ENCODE data around the gene MRPL53. TPM values are rescaled to one million over a fixed set of nuclear protein-coding genes. Genes with fewer than 3 reads are reported as not detected.

Gene MRPL53
- total and polyA plus RNA-seq, 2 of the 4 experiments (the other 2 are of a cell fraction): 5.2 to 39.0 TPM

DNA sequence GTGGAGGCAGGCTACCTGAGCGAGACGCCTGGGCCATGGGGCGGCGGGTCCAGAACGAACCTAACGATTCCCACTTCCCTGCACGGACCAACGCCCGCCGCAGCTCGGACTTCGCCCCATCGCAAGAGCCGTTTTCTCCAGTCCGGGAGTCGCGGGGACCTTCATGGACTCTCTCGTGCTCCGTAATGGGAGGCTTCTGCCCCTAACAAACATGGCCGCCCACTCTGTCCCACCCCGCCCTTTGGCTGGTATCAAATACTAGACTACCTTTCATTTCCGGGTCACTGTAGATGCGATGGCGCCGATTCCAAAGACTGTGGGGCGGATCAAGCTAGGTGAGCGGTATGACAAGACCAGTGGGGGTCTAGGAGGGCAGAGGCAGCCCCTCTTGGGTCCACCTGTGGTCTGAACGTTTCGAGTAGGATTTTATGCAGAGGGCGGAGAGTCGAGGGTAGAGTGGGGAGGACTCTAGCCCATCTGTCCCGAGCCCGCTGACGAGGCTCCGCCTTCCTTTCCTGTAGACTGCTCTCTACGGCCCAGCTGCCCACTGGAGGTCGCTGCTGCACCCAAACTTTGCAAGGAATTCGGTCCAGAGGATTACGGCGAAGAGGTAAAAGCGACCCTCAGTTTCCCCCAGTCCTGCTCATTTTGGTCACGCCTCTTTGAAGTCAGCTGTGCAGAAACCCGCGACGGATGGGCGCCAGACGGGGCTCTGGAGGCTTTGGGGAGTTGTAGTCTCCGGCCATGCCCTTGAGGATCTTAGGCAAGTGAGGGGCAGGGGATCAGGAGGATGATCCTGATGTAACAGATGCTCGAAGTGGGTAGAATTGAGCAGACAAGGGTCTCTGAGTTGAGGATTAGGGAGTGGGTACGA is 10.6 kb upstream of the MRPL53 start, which contains the start of the genes CCDC142 and TTC31 (continued):
- TF ChIP-seq, protein P1, sequence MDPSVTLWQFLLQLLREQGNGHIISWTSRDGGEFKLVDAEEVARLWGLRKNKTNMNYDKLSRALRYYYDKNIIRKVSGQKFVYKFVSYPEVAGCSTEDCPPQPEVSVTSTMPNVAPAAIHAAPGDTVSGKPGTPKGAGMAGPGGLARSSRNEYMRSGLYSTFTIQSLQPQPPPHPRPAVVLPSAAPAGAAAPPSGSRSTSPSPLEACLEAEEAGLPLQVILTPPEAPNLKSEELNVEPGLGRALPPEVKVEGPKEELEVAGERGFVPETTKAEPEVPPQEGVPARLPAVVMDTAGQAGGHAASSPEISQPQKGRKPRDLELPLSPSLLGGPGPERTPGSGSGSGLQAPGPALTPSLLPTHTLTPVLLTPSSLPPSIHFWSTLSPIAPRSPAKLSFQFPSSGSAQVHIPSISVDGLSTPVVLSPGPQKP (IDR thresholded peaks at IDR 0.05; ENCODE audit: borderline replicate concordance, low read depth, low read length): no peak
- TF ChIP-seq POLR2A (IDR thresholded peaks at IDR 0.05; ENCODE audit: low read depth, low read length): peak; percentile 57; the same call in 1 of the 2 replicates
- TF ChIP-seq BHLHE40 (IDR thresholded peaks at IDR 0.05; ENCODE audit: low read depth, low read length): 0 out of 2 replicates have a peak, but pooled peaks have one; percentile 21
